IMR-90 (cell line): Measurements from ENCODE around the gene C2orf49. TPM values are rescaled to one million over a fixed set of nuclear protein-coding genes. Genes with fewer than 3 reads are reported as not detected.
A peak's percentile ranks its signal among the peaks of the same experiment; 100 is the strongest.

ENCODE experiments used
- ATAC-seq: fragments of 200-7000 bp; cut with Tn5 transposase; 2 replicates; pipeline ENCODE4 v1.9.1; 2020; ENCODE audit warnings: low read depth, mild to moderate bottlenecking, moderate library complexity
- BruUV-seq: library from RNA; stranded (reverse); fragments of 400-500 nt; replicated peaks from 2 replicates; lab custom pipeline; 2021; lab: Mats Ljungman, UMichigan
- CTCF ChIA-PET: fragments of 300-600 bp; formaldehyde crosslinking; extraction: SDS; loops from one replicate; lab custom pipeline; 2021; ENCODE audit warnings: antibody characterized with exemption; lab: Yijun Ruan, JAX
- POLR2A ChIA-PET: fragments of 300-600 bp; sonication (Branson Sonifier 250); formaldehyde crosslinking; loops from one replicate; lab custom pipeline; 2022; ENCODE audit warnings: antibody characterized with exemption; ENCODE audit not compliant: unreplicated experiment; lab: Charles Lee
- DNase-seq: peaks from one replicate; pipeline ENCODE4 v3.0.0; 2013
- H2AFZ ChIP-seq: replicated peaks from 2 replicates; pipeline ENCODE3; 2013; ENCODE audit warnings: low read length, mild to moderate bottlenecking; ENCODE audit not compliant: poor library complexity
- H2AK5ac ChIP-seq: 2 replicates; pipeline ENCODE4 v1.6.1; 2013; ENCODE audit warnings: low read depth, low read length, inconsistent platforms
- H2AK9ac ChIP-seq: replicated peaks from 2 replicates; pipeline ENCODE3; 2013; ENCODE audit warnings: mild to moderate bottlenecking, low read depth, low read length, moderate library complexity; ENCODE audit not compliant: poor library complexity
- H2BK120ac ChIP-seq: 2 replicates; pipeline ENCODE4 v1.6.1; 2013; ENCODE audit warnings: low read depth, low read length, inconsistent platforms
- H2BK15ac ChIP-seq: 3 replicates; pipeline ENCODE4 v1.6.1; 2013; ENCODE audit warnings: low read depth, low read length, inconsistent platforms
- H2BK20ac ChIP-seq: 2 replicates; pipeline ENCODE4 v1.6.1; 2013; ENCODE audit warnings: low read depth, mild to moderate bottlenecking, inconsistent platforms, low read length, moderate library complexity
- H2BK5ac ChIP-seq: 2 replicates; pipeline ENCODE4 v1.6.1; 2013; ENCODE audit warnings: mild to moderate bottlenecking, low read depth, low read length, inconsistent platforms; ENCODE audit not compliant: poor library complexity, severe bottlenecking
- H3K14ac ChIP-seq: replicated peaks from 2 replicates; pipeline ENCODE4 v1.6.1; 2013; ENCODE audit warnings: low read depth, low read length, inconsistent platforms
- H3K18ac ChIP-seq: 2 replicates; pipeline ENCODE4 v1.6.1; 2013; ENCODE audit warnings: low read depth, low read length, control low read depth
- H3K23ac ChIP-seq: 2 replicates; pipeline ENCODE4 v1.6.1; 2013; ENCODE audit warnings: low read depth, low read length, inconsistent platforms
- H3K27ac ChIP-seq: 2 replicates; pipeline ENCODE4 v1.5.1; 2013; ENCODE audit warnings: mild to moderate bottlenecking, control low read depth, low read length; ENCODE audit not compliant: insufficient read depth
- H3K27me3 ChIP-seq: 2 replicates; pipeline ENCODE4 v1.6.1; 2013; ENCODE audit warnings: low read length; ENCODE audit not compliant: control insufficient read depth, insufficient read depth
- H3K36me3 ChIP-seq: 2 replicates; pipeline ENCODE4 v1.6.1; 2013; ENCODE audit warnings: low read length, mixed read lengths; ENCODE audit not compliant: control insufficient read depth, insufficient read depth
- H3K4ac ChIP-seq: 2 replicates; pipeline ENCODE4 v1.6.1; 2013; ENCODE audit warnings: low read depth, low read length, inconsistent platforms
- H3K4me1 ChIP-seq: 2 replicates; pipeline ENCODE4 v1.6.1; 2013; ENCODE audit warnings: low read length, mixed read lengths; ENCODE audit not compliant: control insufficient read depth, insufficient read depth
- H3K4me2 ChIP-seq: 2 replicates; pipeline ENCODE4 v1.6.1; 2013; ENCODE audit warnings: low read depth, mild to moderate bottlenecking, control low read depth, low read length, moderate library complexity
- H3K4me3 ChIP-seq: 2 replicates; pipeline ENCODE4 v1.5.1; 2013; ENCODE audit warnings: low read depth, mild to moderate bottlenecking, control low read depth, low read length, moderate library complexity; ENCODE audit not compliant: insufficient read depth
- H3K56ac ChIP-seq: 2 replicates; pipeline ENCODE4 v1.6.1; 2013; ENCODE audit warnings: low read length, inconsistent platforms; ENCODE audit not compliant: insufficient read depth; ENCODE audit errors: extremely low read depth
- H3K79me1 ChIP-seq, 2 experiments: 2 replicates each; pipeline ENCODE4 v1.6.1; 2013; ENCODE audit warnings: low read length in 2 of 2, inconsistent platforms in 1 of 2, low read depth in 1 of 2
- H3K9ac ChIP-seq: 2 replicates; pipeline ENCODE4 v1.6.1; 2013; ENCODE audit warnings: low read depth, low read length, control low read depth
- H3K9me1 ChIP-seq: 2 replicates; pipeline ENCODE4 v1.6.1; 2013; ENCODE audit warnings: low read length, inconsistent platforms; ENCODE audit not compliant: insufficient read depth
- H3K9me3 ChIP-seq: 2 replicates; pipeline ENCODE4 v1.6.1; 2013; ENCODE audit warnings: low read length; ENCODE audit not compliant: control insufficient read depth, insufficient read depth
- H4K20me1 ChIP-seq: 2 replicates; pipeline ENCODE4 v1.6.1; 2013; ENCODE audit warnings: low read length, inconsistent platforms; ENCODE audit not compliant: insufficient read depth
- H4K5ac ChIP-seq: 2 replicates; pipeline ENCODE4 v1.6.1; 2013; ENCODE audit warnings: mild to moderate bottlenecking, low read depth, low read length, control low read depth
- H4K8ac ChIP-seq, 2 experiments: 2 replicates each; pipeline ENCODE4 v1.6.1; 2013; ENCODE audit warnings: low read depth in 2 of 2, low read length in 2 of 2, control low read depth in 1 of 2, inconsistent platforms in 1 of 2
- H4K91ac ChIP-seq: 2 replicates; pipeline ENCODE4 v1.6.1; 2013; ENCODE audit warnings: low read depth, low read length, inconsistent platforms; ENCODE audit not compliant: insufficient read depth
- BHLHE40 ChIP-seq: fragments of 150-350 bp; IDR thresholded peaks from 2 replicates; pipeline ENCODE4 v1.6.1; 2016; ENCODE audit warnings: mild to moderate bottlenecking, low read depth, low read length
- CEBPB ChIP-seq: IDR thresholded peaks from 2 replicates; pipeline ENCODE4 v1.6.1; 2012; ENCODE audit warnings: low read depth, low read length, improper control_type of control experiment
- CHD1 ChIP-seq: IDR thresholded peaks from 2 replicates; pipeline ENCODE4 v1.6.1; 2012; ENCODE audit warnings: low read depth, low read length, improper control_type of control experiment
- FOS ChIP-seq: fragments of 150-350 bp; IDR thresholded peaks from 2 replicates; pipeline ENCODE4 v1.6.1; 2016; ENCODE audit warnings: low read depth, low read length
- MAFK ChIP-seq: IDR thresholded peaks from 2 replicates; pipeline ENCODE4 v1.6.1; 2012; ENCODE audit warnings: low read depth, low read length, improper control_type of control experiment
- MAZ ChIP-seq: IDR thresholded peaks from 2 replicates; pipeline ENCODE4 v1.6.1; 2012; ENCODE audit warnings: low read depth, mild to moderate bottlenecking, low read length, improper control_type of control experiment, moderate library complexity, borderline replicate concordance
- MXI1 ChIP-seq: IDR thresholded peaks from 2 replicates; pipeline ENCODE4 v1.6.1; 2012; ENCODE audit warnings: low read depth, mild to moderate bottlenecking, low read length, moderate library complexity, borderline replicate concordance
- NFE2L2 ChIP-seq: fragments of 150-350 bp; IDR thresholded peaks from 2 replicates; pipeline ENCODE4 v1.6.1; 2016; ENCODE audit warnings: low read depth, mild to moderate bottlenecking, low read length
- POLR2A ChIP-seq: IDR thresholded peaks from 2 replicates; pipeline ENCODE4 v1.6.1; 2012; ENCODE audit warnings: mild to moderate bottlenecking, low read depth, low read length
- RAD21 ChIP-seq: IDR thresholded peaks from 2 replicates; pipeline ENCODE4 v1.6.1; 2012; ENCODE audit warnings: low read length, improper control_type of control experiment
- RCOR1 ChIP-seq: IDR thresholded peaks from 2 replicates; pipeline ENCODE4 v1.6.1; 2012; ENCODE audit warnings: mild to moderate bottlenecking, low read length, improper control_type of control experiment; ENCODE audit not compliant: insufficient replicate concordance
- RFX5 ChIP-seq: IDR thresholded peaks from 2 replicates; pipeline ENCODE4 v1.8.0; 2012; ENCODE audit warnings: low read depth, mild to moderate bottlenecking, low read length, moderate library complexity
- SMC3 ChIP-seq: fragments of 150-350 bp; IDR thresholded peaks from 2 replicates; pipeline ENCODE4 v1.6.1; 2016; ENCODE audit warnings: low read depth, mild to moderate bottlenecking, antibody characterized with exemption, low read length, moderate library complexity
- WGBS, 2 experiments: methylation state at CpG; one replicate each; pipeline versions ENCODE4 v1.1.5 to v1.1.7; 2013; ENCODE audit warnings: missing lambda C conversion rate in 2 of 2; ENCODE audit not compliant: insufficient read length in 1 of 2; ENCODE audit errors: extremely low coverage in 2 of 2; 5-methylcytosine and 5-hydroxymethylcytosine counted together
- dilution Hi-C: fragments of 300-500 bp; cut with HindIII; formaldehyde crosslinking; loops from one replicate; pipeline ENCODE4 v1.14.3; 2018; ENCODE audit warnings: low sequenced_read_pairs; ENCODE audit not compliant: unreplicated experiment
- in situ Hi-C: fragments of 300-500 bp; cut with MboI; formaldehyde crosslinking; loops from 3 replicates; pipeline ENCODE4 v1.14.3; 2019; ENCODE audit warnings: low sequenced_read_pairs, inconsistent platforms, mixed read lengths
- intact Hi-C: fragments of 100-400 bp; cut with micrococcal nuclease; formaldehyde crosslinking; loops from 2 replicates; pipeline ENCODE4 v1.10.0; 2022
- polyA plus RNA-seq, 3 experiments: library from polyadenylated mRNA; depleted of rRNA; stranded (reverse); fragments of >200 nt; gene quantifications; 2 replicates each; pipeline ENCODE4 v1.2.3, GENCODE V29; 2012; ENCODE audit warnings: low replicate concordance in 1 of 3
- total RNA-seq: library from RNA; depleted of rRNA; stranded (reverse); fragments of >200 nt; gene quantifications from 2 replicates; pipeline ENCODE4 v1.2.3, GENCODE V29; 2012
- TF ChIP-seq, protein P1 (sequence below): fragments of 150-350 bp; IDR thresholded peaks from 2 replicates; pipeline ENCODE4 v1.6.1; 2017; ENCODE audit warnings: mild to moderate bottlenecking, antibody characterized with exemption, low read length, low read depth
- TF ChIP-seq, protein P2 (sequence below): conservative IDR thresholded peaks from 2 replicates; pipeline ENCODE4 v1.5.1; 2012; ENCODE audit warnings: mild to moderate bottlenecking, low read depth, low read length, improper control_type of control experiment
- TF ChIP-seq, protein P3 (sequence below): fragments of 150-350 bp; IDR thresholded peaks from 2 replicates; pipeline ENCODE4 v1.6.1; 2016; ENCODE audit warnings: low read depth, mild to moderate bottlenecking, low read length, moderate library complexity, borderline replicate concordance

Gene C2orf49
- total and polyA plus RNA-seq, 2 of the 4 experiments (the other 2 are of a cell fraction) = 3.8 to 8.5 TPM

DNA sequence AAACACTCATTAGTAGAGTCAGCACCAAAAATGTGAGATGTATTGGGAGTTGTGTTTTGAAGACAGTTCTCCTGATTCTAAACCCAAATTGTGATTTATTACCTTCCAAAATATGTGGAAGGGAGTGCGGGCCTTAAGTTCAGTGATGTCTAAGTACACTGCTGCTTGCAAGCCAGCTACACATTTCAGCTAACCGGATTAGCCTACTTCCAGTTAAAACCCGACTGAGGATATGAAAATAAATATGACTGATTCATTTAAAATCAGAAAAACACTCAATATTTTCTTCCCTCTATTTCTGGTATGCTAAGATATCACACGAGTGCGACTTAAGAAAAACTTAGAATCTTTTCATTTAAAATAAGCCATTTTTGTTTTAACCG, 60.6 kb downstream of the C2orf49 start:
- H3K27ac ChIP-seq = peak overlapping the region; percentile 100
- H3K79me1 ChIP-seq = peaks cover 12 to 45% of the 10 kb centered on the region in 2 experiments
- H3K4me3 ChIP-seq = peak overlapping the region; percentile 99
- H2BK5ac ChIP-seq = peak overlapping the region; percentile 99
- H3K18ac ChIP-seq = peak overlapping the region; percentile 98
- peak overlapping the region; percentile 96 to 99 for H4K8ac ChIP-seq
- WGBS, 2 experiments = no CpG with 5 or more reads among the region's 6 CpGs
- peak overlapping the region; percentile 95 for H3K56ac ChIP-seq
- TF ChIP-seq POLR2A = no peak
- no peak for TF ChIP-seq SMC3
- TF ChIP-seq CHD1 = no peak
- no peak for TF ChIP-seq BHLHE40
- TF ChIP-seq, protein P1, sequence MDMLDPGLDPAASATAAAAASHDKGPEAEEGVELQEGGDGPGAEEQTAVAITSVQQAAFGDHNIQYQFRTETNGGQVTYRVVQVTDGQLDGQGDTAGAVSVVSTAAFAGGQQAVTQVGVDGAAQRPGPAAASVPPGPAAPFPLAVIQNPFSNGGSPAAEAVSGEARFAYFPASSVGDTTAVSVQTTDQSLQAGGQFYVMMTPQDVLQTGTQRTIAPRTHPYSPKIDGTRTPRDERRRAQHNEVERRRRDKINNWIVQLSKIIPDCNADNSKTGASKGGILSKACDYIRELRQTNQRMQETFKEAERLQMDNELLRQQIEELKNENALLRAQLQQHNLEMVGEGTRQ = no peak
- no peak for TF ChIP-seq RCOR1
- TF ChIP-seq, protein P2, sequence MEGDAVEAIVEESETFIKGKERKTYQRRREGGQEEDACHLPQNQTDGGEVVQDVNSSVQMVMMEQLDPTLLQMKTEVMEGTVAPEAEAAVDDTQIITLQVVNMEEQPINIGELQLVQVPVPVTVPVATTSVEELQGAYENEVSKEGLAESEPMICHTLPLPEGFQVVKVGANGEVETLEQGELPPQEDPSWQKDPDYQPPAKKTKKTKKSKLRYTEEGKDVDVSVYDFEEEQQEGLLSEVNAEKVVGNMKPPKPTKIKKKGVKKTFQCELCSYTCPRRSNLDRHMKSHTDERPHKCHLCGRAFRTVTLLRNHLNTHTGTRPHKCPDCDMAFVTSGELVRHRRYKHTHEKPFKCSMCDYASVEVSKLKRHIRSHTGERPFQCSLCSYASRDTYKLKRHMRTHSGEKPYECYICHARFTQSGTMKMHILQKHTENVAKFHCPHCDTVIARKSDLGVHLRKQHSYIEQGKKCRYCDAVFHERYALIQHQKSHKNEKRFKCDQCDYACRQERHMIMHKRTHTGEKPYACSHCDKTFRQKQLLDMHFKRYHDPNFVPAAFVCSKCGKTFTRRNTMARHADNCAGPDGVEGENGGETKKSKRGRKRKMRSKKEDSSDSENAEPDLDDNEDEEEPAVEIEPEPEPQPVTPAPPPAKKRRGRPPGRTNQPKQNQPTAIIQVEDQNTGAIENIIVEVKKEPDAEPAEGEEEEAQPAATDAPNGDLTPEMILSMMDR = no peak
- no peak for TF ChIP-seq RFX5
- TF ChIP-seq RAD21 = no peak
- TF ChIP-seq NFE2L2 = no peak
- TF ChIP-seq, protein P3, sequence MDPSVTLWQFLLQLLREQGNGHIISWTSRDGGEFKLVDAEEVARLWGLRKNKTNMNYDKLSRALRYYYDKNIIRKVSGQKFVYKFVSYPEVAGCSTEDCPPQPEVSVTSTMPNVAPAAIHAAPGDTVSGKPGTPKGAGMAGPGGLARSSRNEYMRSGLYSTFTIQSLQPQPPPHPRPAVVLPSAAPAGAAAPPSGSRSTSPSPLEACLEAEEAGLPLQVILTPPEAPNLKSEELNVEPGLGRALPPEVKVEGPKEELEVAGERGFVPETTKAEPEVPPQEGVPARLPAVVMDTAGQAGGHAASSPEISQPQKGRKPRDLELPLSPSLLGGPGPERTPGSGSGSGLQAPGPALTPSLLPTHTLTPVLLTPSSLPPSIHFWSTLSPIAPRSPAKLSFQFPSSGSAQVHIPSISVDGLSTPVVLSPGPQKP = no peak
- no peak for TF ChIP-seq FOS
- TF ChIP-seq MAFK = no peak
- TF ChIP-seq MXI1 = no peak
- no peak for TF ChIP-seq CEBPB
- no peak for TF ChIP-seq MAZ
- dilution Hi-C loops = no loop called here
- peak overlapping the region; percentile 98 for H4K5ac ChIP-seq
- no peak overlapping the region for H2AFZ ChIP-seq
- no TSS peak for BruUV-seq
- no peaks in the 10 kb centered on the region for H3K9me3 ChIP-seq
- H3K27me3 ChIP-seq = no peaks in the 10 kb centered on the region
- H2BK15ac ChIP-seq = peak overlapping the region; percentile 30; the same call in 2 of the 3 replicates
- peak overlapping the region; percentile 15; the same call in 1 of the 2 replicates for H2BK20ac ChIP-seq
- peaks cover 23% of the 10 kb centered on the region for H3K4me1 ChIP-seq
- intact Hi-C loops = loop anchor here (2.0 kb wide), 3 partner anchors 47 to 123 kb away; no protein-coding TSS in a partner anchor
- peak overlapping the region; percentile 99 for H2AK5ac ChIP-seq
- peak overlapping the region; percentile 97 for H3K14ac ChIP-seq
- in situ Hi-C loops = no loop called here
- peak overlapping the region; percentile 90 for H3K23ac ChIP-seq
- ATAC-seq (no peak), DNase-seq (no peak)
- peaks cover 40% of the 10 kb centered on the region for H4K20me1 ChIP-seq
- H4K91ac ChIP-seq = peak overlapping the region; percentile 99
- ChIA-PET POLR2A (no interaction called here), CTCF (interaction anchor here (0.8 to 1.2 kb wide), 2 partner anchors 9 to 14 kb away, joined by 3 read pairs; no protein-coding TSS in a partner anchor)
- H3K9me1 ChIP-seq = peaks cover 24% of the 10 kb centered on the region
- peak overlapping the region; percentile 100 for H3K9ac ChIP-seq
- H3K4ac ChIP-seq = peak overlapping the region; percentile 99
- peak overlapping the region; percentile 91; the same call in 1 of the 2 replicates for H3K4me2 ChIP-seq
- H2BK120ac ChIP-seq = peak overlapping the region; percentile 95
- peaks cover 37% of the 10 kb centered on the region for H3K36me3 ChIP-seq
- H2AK9ac ChIP-seq = no peak overlapping the region
